Activated CD4-positive, CD25-positive, alpha-beta regulatory T cell treated with anti-CD3 and anti-CD28 coated beads, Interleukin-2, amount 50 U/mL, for 24 hours (primary cell): Measurements from ENCODE around the gene S100A7A.
A peak's percentile ranks its signal among the peaks of the same experiment; 100 is the strongest.

ENCODE experiments used
- ATAC-seq, 2 donors: fragments of 150-1000 bp; cut with Tn5 transposase; one replicate each; pipeline ENCODE4 v1.10.0; 2021; ENCODE audit warnings: mild to moderate bottlenecking in 1 of 2, moderate library complexity in 1 of 2

The S100A7A gene

DNA sequence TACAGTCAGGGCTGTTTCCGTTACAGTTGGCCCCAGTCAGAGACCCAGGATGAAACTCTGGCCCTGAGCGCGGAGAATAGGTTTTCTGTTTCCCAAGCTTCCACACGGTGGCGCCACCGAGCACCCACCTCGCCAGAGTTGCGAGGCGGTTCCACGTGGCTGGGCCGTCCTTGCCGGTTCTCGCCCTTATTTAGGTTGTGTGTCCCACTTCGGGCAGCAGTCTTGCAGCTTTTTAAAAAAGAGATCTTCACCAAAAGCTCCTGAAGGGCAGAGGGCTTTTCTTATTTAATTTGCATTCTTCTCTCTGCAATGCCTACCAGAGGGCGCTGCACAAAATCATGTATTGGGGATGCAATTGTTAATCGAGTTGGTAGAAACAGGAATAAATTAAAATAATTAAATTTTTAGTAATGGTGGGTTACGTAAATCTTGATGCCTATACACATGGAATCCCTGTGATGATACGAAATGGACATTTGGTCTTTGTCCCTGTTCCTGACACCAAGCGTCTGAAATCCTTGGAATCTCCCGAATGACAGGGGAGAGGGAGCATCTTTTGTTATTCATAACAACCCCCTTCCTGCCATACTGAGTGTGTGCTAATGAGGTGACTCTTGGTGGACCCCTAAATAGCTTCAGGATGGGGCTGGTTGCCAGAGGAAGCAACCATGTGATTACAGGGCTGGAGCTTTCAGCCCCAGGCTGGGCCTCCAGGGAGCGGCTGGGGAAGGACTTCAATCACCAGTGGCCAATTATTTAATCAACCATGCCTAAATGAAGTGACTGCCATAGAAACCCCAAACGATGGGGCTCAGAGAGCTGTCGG is 49.7 kb downstream of the S100A7A start:
- ATAC-seq, result peak; percentile 67 to 69

DNA sequence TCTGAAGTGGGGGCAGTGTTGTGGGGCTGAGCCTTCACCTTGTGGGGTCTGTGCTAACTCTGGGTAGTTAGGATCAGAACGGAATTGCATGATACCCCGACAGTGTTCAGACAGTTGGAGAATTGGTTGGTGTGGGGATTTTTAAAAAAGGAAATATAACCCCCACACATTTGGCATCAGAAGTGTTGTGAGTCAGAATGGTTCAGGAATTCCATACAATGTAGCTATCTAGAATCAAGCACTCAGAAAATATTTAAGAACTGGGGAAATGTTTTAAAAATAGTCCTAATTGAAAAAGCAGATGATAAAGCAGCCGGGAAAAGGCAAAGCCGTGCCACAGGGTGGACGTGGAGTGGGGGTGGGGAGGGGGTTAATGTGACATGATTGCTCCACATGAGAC is 50.6 kb downstream of the S100A7A start:
- ATAC-seq, result no peak

DNA sequence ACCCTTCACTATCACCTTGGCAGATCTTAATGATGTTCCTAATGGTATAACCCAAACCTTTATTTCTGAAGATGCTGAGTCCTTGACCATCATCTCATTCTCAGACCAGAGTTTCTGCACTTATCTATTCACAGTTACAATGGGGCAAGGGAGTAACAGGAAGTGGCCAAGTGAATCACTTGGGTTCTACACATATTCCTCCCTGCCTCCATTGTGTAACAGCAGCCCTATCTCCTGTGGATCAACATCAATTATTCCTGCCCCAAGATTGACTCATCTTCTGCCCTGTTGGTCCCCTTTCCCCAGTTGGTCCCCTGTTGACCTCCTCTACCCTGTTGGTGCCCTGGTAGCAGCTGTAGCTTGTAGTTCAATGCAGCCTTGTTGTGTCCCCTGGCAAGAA is 54.4 kb downstream of the S100A7A start:
- no peak for ATAC-seq
